ENCODE measurements around the gene ALKBH5.
A peak's percentile ranks its signal among the peaks of the same experiment; 100 is the strongest.

The ALKBH5 gene

GRCh38 chr17:18158022-18158600 lies 25.5 kb upstream of the ALKBH5 start:
- peak; percentile 89 for DNase-seq

GRCh38 chr17:18159551-18160120 lies 24.0 kb upstream of the ALKBH5 start:
- no peak for DNase-seq

- no peak for DNase-seq
Measured at GRCh38 chr17:18160128-18160856, 23.3 kb upstream of the ALKBH5 start.

GRCh38 chr17:18161207-18162145 lies 22.2 kb upstream of the ALKBH5 start:
- no peak for DNase-seq

GRCh38 chr17:18163547-18163946 lies 20.1 kb upstream of the ALKBH5 start:
- no peak for DNase-seq

- no peak for DNase-seq
Measured at GRCh38 chr17:18166894-18167293, 16.7 kb upstream of the ALKBH5 start.

- no peak for DNase-seq
Measured at GRCh38 chr17:18167421-18167820, 16.2 kb upstream of the ALKBH5 start.

GRCh38 chr17:18172531-18173278 lies 10.9 kb upstream of the ALKBH5 start:
- DNase-seq = no peak

- DNase-seq = no peak
Measured at GRCh38 chr17:18173740-18174139, 9.9 kb upstream of the ALKBH5 start.

- no peak for DNase-seq
Measured at GRCh38 chr17:18176176-18176575, 7.5 kb upstream of the ALKBH5 start.

- no peak for DNase-seq
Measured at GRCh38 chr17:18177133-18177532, 6.5 kb upstream of the ALKBH5 start.

GRCh38 chr17:18177722-18178121 lies 5.9 kb upstream of the ALKBH5 start:
- DNase-seq = no peak

- no peak for DNase-seq
Measured at GRCh38 chr17:18179196-18179595, 4.4 kb upstream of the ALKBH5 start.

GRCh38 chr17:18179804-18180203 lies 3.8 kb upstream of the ALKBH5 start:
- DNase-seq = no peak

- DNase-seq = peak; percentile 54
Measured at GRCh38 chr17:18181358-18181757, 2.3 kb upstream of the ALKBH5 start.

- DNase-seq = peak; percentile 62
Measured at GRCh38 chr17:18182110-18182977, 1.3 kb upstream of the ALKBH5 start.

- DNase-seq = peak; percentile 93
Measured at GRCh38 chr17:18182978-18183333, 672 bp upstream of the ALKBH5 start.

GRCh38 chr17:18184143-18185031 lies 759 bp downstream of the ALKBH5 start:
- DNase-seq = peak; percentile 62

- DNase-seq = no peak
Measured at GRCh38 chr17:18185391-18185790, 1.8 kb downstream of the ALKBH5 start.

- DNase-seq = no peak
Measured at GRCh38 chr17:18185832-18186626, 2.4 kb downstream of the ALKBH5 start.

Data from left hindlimb (tissue), 1 donor.